DOHH2 (cell line): ENCODE data around the gene USP9X.
"Not testable (repeated sequence)": the region's sequence is repeated elsewhere in the genome, so short reads cannot be mapped to it uniquely, and the experiment has no call there.

Source experiments
- H3F3A ChIP-seq: fragments of 200-600 bp; sonication (generic), shearing (Covaris generic); 2 replicates; pipeline ENCODE4 v1.6.0; 2016; ENCODE audit warnings: antibody characterized with exemption, mild to moderate bottlenecking; ENCODE audit not compliant: control insufficient read depth, insufficient read depth
- H3K27ac ChIP-seq: fragments of 200-600 bp; sonication (generic); 2 replicates; pipeline ENCODE4 v1.5.1; 2014; ENCODE audit warnings: low read depth, mild to moderate bottlenecking, low read length, moderate library complexity
- H3K27me3 ChIP-seq: fragments of 200-600 bp; sonication (generic); 2 replicates; pipeline ENCODE4 v1.6.1; 2014; ENCODE audit warnings: mild to moderate bottlenecking, low read length, mixed read lengths; ENCODE audit not compliant: control insufficient read depth
- H3K36me3 ChIP-seq: fragments of 200-600 bp; sonication (generic); 2 replicates; pipeline ENCODE4 v1.6.1; 2014; ENCODE audit warnings: mild to moderate bottlenecking, low read length, moderate library complexity, mixed read lengths; ENCODE audit not compliant: control insufficient read depth
- H3K4me1 ChIP-seq: fragments of 200-600 bp; sonication (generic); 2 replicates; pipeline ENCODE4 v1.6.1; 2014; ENCODE audit warnings: mild to moderate bottlenecking, low read length, mixed read lengths; ENCODE audit not compliant: control insufficient read depth
- H3K4me2 ChIP-seq: fragments of 200-600 bp; sonication (generic); 2 replicates; pipeline ENCODE4 v1.6.0; 2014; ENCODE audit warnings: mild to moderate bottlenecking, low read length, moderate library complexity
- H3K4me3 ChIP-seq: fragments of 200-600 bp; sonication (generic); 2 replicates; pipeline ENCODE4 v1.5.1; 2014; ENCODE audit warnings: mild to moderate bottlenecking, low read length, mixed read lengths
- H3K79me2 ChIP-seq: fragments of 200-600 bp; sonication (generic); 2 replicates; pipeline ENCODE4 v1.6.1; 2014; ENCODE audit warnings: mild to moderate bottlenecking, low read length, mixed read lengths; ENCODE audit not compliant: control insufficient read depth
- H3K9me2 ChIP-seq: fragments of 200-600 bp; sonication (generic); replicated peaks from 2 replicates; pipeline ENCODE4 v1.6.1; 2014; ENCODE audit warnings: mild to moderate bottlenecking, low read length, mixed read lengths; ENCODE audit not compliant: control insufficient read depth
- H3K9me3 ChIP-seq: fragments of 200-600 bp; sonication (generic); 2 replicates; pipeline ENCODE4 v1.6.1; 2014; ENCODE audit warnings: antibody characterized with exemption, low read length, mixed read lengths; ENCODE audit not compliant: control insufficient read depth, insufficient read depth
- H4K20me1 ChIP-seq: fragments of 200-600 bp; sonication (generic); 2 replicates; pipeline ENCODE4 v1.6.0; 2014; ENCODE audit warnings: low read depth, mild to moderate bottlenecking, antibody characterized with exemption, low read length, moderate library complexity; ENCODE audit not compliant: control insufficient read depth, insufficient read depth
- CTCF ChIP-seq: fragments of 200-600 bp; sonication (generic); IDR thresholded peaks from one replicate; pipeline ENCODE4 v1.5.1; 2014; ENCODE audit warnings: antibody characterized with exemption, mild to moderate bottlenecking, low read depth, low read length; ENCODE audit not compliant: poor library complexity, severe bottlenecking
- EZH2phosphoT487 ChIP-seq: fragments of 200-600 bp; sonication (generic); IDR thresholded peaks from 2 replicates; pipeline ENCODE4 v1.6.1; 2017; ENCODE audit warnings: borderline replicate concordance, mild to moderate bottlenecking, antibody characterized with exemption, low read length, moderate library complexity, mixed read lengths

Gene USP9X

GRCh38 chrX:41148553-41148952 is 63.3 kb downstream of the USP9X start:
- Histone ChIP-seq H3K4me3 (no peak overlapping the region), H3K4me2 (no peak overlapping the region), H3F3A (no peaks in the 10 kb centered on the region), H3K36me3 (peaks cover 53% of the 10 kb centered on the region), H3K79me2 (no peaks in the 10 kb centered on the region), H4K20me1 (no peaks in the 10 kb centered on the region), H3K9me2 (no peaks in the 10 kb centered on the region), H3K27me3 (no peaks in the 10 kb centered on the region), H3K4me1 (no peaks in the 10 kb centered on the region), H3K9me3 (no peaks in the 10 kb centered on the region), H3K27ac (no peak overlapping the region)
- TF ChIP-seq CTCF (no peak), EZH2phosphoT487 (no peak)

GRCh38 chrX:41150043-41150442 is 64.8 kb downstream of the USP9X start:
- Histone ChIP-seq H3K27me3 (no peaks in the 10 kb centered on the region), H3K4me1 (no peaks in the 10 kb centered on the region), H3K36me3 (peaks cover 58% of the 10 kb centered on the region), H3F3A (no peaks in the 10 kb centered on the region), H3K4me3 (no peak overlapping the region), H3K4me2 (no peak overlapping the region), H3K9me3 (no peaks in the 10 kb centered on the region), H3K27ac (no peak overlapping the region), H3K9me2 (no peaks in the 10 kb centered on the region), H4K20me1 (no peaks in the 10 kb centered on the region), H3K79me2 (no peaks in the 10 kb centered on the region)
- TF ChIP-seq EZH2phosphoT487: no peak
- no peak for TF ChIP-seq CTCF

- H3K4me1 ChIP-seq, H4K20me1 ChIP-seq, H3F3A ChIP-seq, H3K27ac ChIP-seq, H3K4me2 ChIP-seq, H3K27me3 ChIP-seq, H3K9me2 ChIP-seq, H3K4me3 ChIP-seq, H3K79me2 ChIP-seq, H3K9me3 ChIP-seq: not testable (repeated sequence)
- H3K36me3 ChIP-seq: peaks cover 56% of the 10 kb centered on the region
Observed at GRCh38 chrX:41151726-41152125, 66.5 kb downstream of the USP9X start.

- H3K27me3 ChIP-seq: no peaks in the 10 kb centered on the region
- no peaks in the 10 kb centered on the region for H3K9me3 ChIP-seq
- H3K4me3 ChIP-seq: no peak overlapping the region
- no peaks in the 10 kb centered on the region for H3F3A ChIP-seq
- peaks cover 57% of the 10 kb centered on the region for H3K36me3 ChIP-seq
- H3K79me2 ChIP-seq: no peaks in the 10 kb centered on the region
- H3K4me1 ChIP-seq: no peaks in the 10 kb centered on the region
- no peak for TF ChIP-seq CTCF
- H3K27ac ChIP-seq: no peak overlapping the region
- H3K4me2 ChIP-seq: no peak overlapping the region
- no peaks in the 10 kb centered on the region for H3K9me2 ChIP-seq
- no peaks in the 10 kb centered on the region for H4K20me1 ChIP-seq
Observed at GRCh38 chrX:41152221-41152620, 67.0 kb downstream of the USP9X start.
